Measurements from ENCODE around the gene SNX25.

- TF ChIP-seq BHLHE40 (IDR thresholded peaks at IDR 0.05; ENCODE audit: borderline replicate concordance in 1 of 2, low read depth in 2 of 2, low read length in 1 of 2) (no peak), BCL11A (IDR thresholded peaks at IDR 0.05; ENCODE audit: low read depth, low read length) (no peak), CTCF (IDR thresholded peaks at IDR 0.05 in 2 of 3, conservative IDR thresholded peaks at IDR 0.05 in 1 of 3; ENCODE audit: control insufficient read depth in 2 of 3, extremely low read depth in 1 of 3, insufficient read depth in 1 of 3, low read depth in 3 of 3, low read length in 3 of 3) (no peak), SIX5 (IDR thresholded peaks at IDR 0.05; ENCODE audit: low read depth, low read length, severe bottlenecking) (no peak), RELA (IDR thresholded peaks at IDR 0.05; ENCODE audit: borderline replicate concordance, partially characterized antibody) (no peak), CREM (IDR thresholded peaks at IDR 0.05; ENCODE audit: low read depth) (no peak)
Observed at GRCh38 chr4:185290018-185290607, 80.7 kb downstream of the SNX25 start.
